Ishikawa (cell line): Measurements from ENCODE around the gene CLPX.

Source experiments
- CEBPB ChIP-seq: IDR thresholded peaks from 2 replicates; pipeline ENCODE4 v1.6.1; 2012
- CREB1 ChIP-seq: IDR thresholded peaks from 2 replicates; pipeline ENCODE4 v1.6.1; 2012; ENCODE audit warnings: low read depth
- EGR1 ChIP-seq: IDR thresholded peaks from 2 replicates; pipeline ENCODE4 v1.6.1; 2012
- EP300 ChIP-seq: IDR thresholded peaks from 2 replicates; pipeline ENCODE4 v1.6.1; 2012; ENCODE audit warnings: borderline replicate concordance
- FOXM1 ChIP-seq: IDR thresholded peaks from 2 replicates; pipeline ENCODE4 v1.6.1; 2012; ENCODE audit warnings: low read depth, borderline replicate concordance
- NFIC ChIP-seq: IDR thresholded peaks from 2 replicates; pipeline ENCODE4 v1.6.1; 2012
- RAD21 ChIP-seq: IDR thresholded peaks from 2 replicates; pipeline ENCODE4 v1.6.1; 2012; ENCODE audit warnings: low read depth
- REST ChIP-seq: IDR thresholded peaks from 2 replicates; pipeline ENCODE4 v1.6.1; 2012; ENCODE audit warnings: low read depth, mild to moderate bottlenecking
- TAF1 ChIP-seq: IDR thresholded peaks from 2 replicates; pipeline ENCODE4 v1.6.1; 2012; ENCODE audit warnings: low read depth, mild to moderate bottlenecking
- TCF12 ChIP-seq: IDR thresholded peaks from 2 replicates; pipeline ENCODE4 v1.6.1; 2012; ENCODE audit warnings: low read depth
- TEAD4 ChIP-seq: IDR thresholded peaks from 2 replicates; pipeline ENCODE4 v1.6.1; 2012
- USF1 ChIP-seq: IDR thresholded peaks from 2 replicates; pipeline ENCODE4 v1.6.1; 2012
- YY1 ChIP-seq: IDR thresholded peaks from 2 replicates; pipeline ENCODE4 v1.6.1; 2012; ENCODE audit warnings: low read depth
- ZBTB7A ChIP-seq: IDR thresholded peaks from 2 replicates; pipeline ENCODE4 v1.6.1; 2012; ENCODE audit warnings: low read depth
- TF ChIP-seq, protein P1 (sequence below): IDR thresholded peaks from 2 replicates; pipeline ENCODE4 v1.6.1; 2012

CLPX gene

GRCh38 chr15:65184868-65185717 lies at the start of gene CLPX:
CLPX (minus strand) TSS chr15:65185342; CDS start chr15:65185153, 189 bp downstream.
- TF ChIP-seq TCF12 (peak; percentile 60; the same call in 1 of the 2 replicates), EGR1 (peak; percentile 97), TEAD4 (no peak; the same call in none of the 2 replicates), ZBTB7A (peak; percentile 69; the same call in 1 of the 2 replicates), RAD21 (no peak), REST (no peak), CEBPB (no peak), FOXM1 (no peak), CREB1 (peak; percentile 52; the same call in 1 of the 2 replicates), TAF1 (peak; percentile 82), NFIC (peak; percentile 47; the same call in 1 of the 2 replicates), USF1 (peak; percentile 55; the same call in 1 of the 2 replicates), YY1 (no peak; the same call in 1 of the 2 replicates), EP300 (peak; percentile 50; the same call in 1 of the 2 replicates)
- TF ChIP-seq, protein P1, sequence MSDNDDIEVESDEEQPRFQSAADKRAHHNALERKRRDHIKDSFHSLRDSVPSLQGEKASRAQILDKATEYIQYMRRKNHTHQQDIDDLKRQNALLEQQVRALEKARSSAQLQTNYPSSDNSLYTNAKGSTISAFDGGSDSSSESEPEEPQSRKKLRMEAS, result peak; percentile 59; the same call in 1 of the 2 replicates

DNA sequence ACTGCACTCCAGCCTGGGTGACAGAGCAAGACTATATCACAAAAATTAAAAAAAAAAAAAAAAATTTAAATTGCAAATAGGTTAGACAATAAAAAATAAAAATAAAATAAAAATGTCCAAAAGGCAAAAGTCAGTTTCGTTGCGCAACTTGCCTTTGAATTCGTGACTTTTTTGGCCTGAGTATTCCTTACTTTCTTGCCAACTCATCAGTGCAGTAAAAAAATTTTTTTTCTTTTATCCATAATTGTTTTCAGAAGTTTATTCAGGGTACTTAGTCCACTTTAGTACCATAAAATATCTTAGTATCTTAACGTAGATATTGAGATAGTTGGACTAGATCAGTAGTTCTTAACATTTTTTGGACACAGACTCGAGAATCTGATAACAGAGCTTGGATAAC lies 48.6 kb upstream of the CLPX start:
- TF ChIP-seq CREB1, result no peak
- no peak for TF ChIP-seq FOXM1
- TF ChIP-seq, protein P1, result no peak
- no peak for TF ChIP-seq TCF12
- 0 out of 2 replicates have a peak, but pooled peaks have one; percentile 31 for TF ChIP-seq CEBPB

GRCh38 chr15:65232520-65232919 lies 47.4 kb upstream of the CLPX start:
- TF ChIP-seq YY1 (no peak), REST (no peak), TCF12 (no peak), FOXM1 (no peak), RAD21 (no peak)

GRCh38 chr15:65231306-65231705 lies 46.2 kb upstream of the CLPX start:
- TF ChIP-seq, protein P1, result no peak
- TF ChIP-seq TAF1 (no peak), CREB1 (no peak), REST (no peak), CEBPB (no peak), USF1 (no peak), NFIC (no peak), ZBTB7A (no peak)
